ENCODE data around the gene PRKD2. TPM values are rescaled to one million over a fixed set of nuclear protein-coding genes. Genes with fewer than 3 reads are reported as not detected.

Gene PRKD2
- total RNA-seq, 1 experiment from 2014 or later: 45.4 TPM

DNA sequence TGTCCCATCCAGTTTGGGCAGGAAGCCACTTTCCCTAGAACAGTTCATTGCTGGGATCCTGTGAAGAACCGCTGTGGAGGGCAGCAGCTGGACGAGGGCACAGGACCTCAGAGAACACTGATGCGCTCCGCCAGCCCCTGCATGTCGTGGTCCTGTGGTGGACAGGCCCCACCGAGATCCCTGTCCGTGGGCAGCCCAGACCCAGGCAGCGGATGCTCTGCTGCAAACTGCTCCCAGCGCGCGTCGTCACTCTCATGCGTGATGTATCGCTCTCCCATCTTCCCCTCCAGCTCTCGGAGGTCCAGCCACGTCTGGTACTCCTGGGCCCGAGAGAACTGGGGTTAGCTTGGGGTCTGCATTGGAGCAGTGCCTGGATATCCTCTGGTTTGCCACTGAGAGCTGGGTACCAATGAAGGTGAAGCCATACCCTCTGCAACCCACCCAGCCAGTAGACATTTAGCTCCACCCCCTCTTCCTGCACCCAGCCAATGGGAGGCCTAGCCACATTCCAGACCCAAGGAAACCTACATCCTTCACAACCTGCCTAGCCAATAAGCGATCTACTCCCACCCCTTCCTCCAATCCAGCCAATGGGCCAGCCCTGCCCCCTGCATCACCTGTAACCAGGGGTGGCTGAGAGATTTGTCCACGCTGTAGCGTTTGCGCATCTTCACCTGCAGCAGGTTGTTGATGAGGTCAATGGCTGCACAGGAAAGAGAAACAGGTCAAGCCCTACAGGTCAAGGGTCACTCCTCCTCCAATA lies 42.3 kb downstream of the PRKD2 start:
- no peaks in the 10 kb centered on the region for H3K9me3 Mint-ChIP-seq (ENCODE audit: unreplicated experiment)
- H3K4me1 ChIP-seq: no peaks in the 10 kb centered on the region
- ChIA-PET CTCF (interaction anchor here (0.6 to 0.8 kb wide), 2 partner anchors 13 to 27 kb away, joined by 3 to 4 read pairs; partner anchors contain the start of gene DACT3), POLR2A (interaction anchor here (1.0 kb wide), 1 partner anchor 58 kb away, joined by 3 read pairs; no protein-coding TSS in a partner anchor)
- DNase-seq: peak; percentile 77 to 82
- TF ChIP-seq, protein P1, sequence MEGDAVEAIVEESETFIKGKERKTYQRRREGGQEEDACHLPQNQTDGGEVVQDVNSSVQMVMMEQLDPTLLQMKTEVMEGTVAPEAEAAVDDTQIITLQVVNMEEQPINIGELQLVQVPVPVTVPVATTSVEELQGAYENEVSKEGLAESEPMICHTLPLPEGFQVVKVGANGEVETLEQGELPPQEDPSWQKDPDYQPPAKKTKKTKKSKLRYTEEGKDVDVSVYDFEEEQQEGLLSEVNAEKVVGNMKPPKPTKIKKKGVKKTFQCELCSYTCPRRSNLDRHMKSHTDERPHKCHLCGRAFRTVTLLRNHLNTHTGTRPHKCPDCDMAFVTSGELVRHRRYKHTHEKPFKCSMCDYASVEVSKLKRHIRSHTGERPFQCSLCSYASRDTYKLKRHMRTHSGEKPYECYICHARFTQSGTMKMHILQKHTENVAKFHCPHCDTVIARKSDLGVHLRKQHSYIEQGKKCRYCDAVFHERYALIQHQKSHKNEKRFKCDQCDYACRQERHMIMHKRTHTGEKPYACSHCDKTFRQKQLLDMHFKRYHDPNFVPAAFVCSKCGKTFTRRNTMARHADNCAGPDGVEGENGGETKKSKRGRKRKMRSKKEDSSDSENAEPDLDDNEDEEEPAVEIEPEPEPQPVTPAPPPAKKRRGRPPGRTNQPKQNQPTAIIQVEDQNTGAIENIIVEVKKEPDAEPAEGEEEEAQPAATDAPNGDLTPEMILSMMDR (IDR thresholded peaks at IDR 0.05; ENCODE audit: insufficient read depth in 1 of 2, low read depth in 1 of 2, low read length in 1 of 2, severe bottlenecking in 1 of 2, unreplicated experiment in 1 of 2): no peak
- intact Hi-C loops (cut with micrococcal nuclease; ENCODE audit: unreplicated experiment): no loop called here
- no peak overlapping the region for H3K27ac Mint-ChIP-seq (ENCODE audit: unreplicated experiment)
- H3K36me3 Mint-ChIP-seq (ENCODE audit: insufficient read depth, unreplicated experiment): peaks cover 26% of the 10 kb centered on the region
- no peaks in the 10 kb centered on the region for H3K27me3 ChIP-seq (replicated peaks; ENCODE audit: control insufficient read depth, insufficient read depth, low read length)
- no peaks in the 10 kb centered on the region for H3K4me1 Mint-ChIP-seq (ENCODE audit: low read depth, unreplicated experiment)
- H3K36me3 ChIP-seq (ENCODE audit: control insufficient read depth, insufficient read depth, low read length): no peaks in the 10 kb centered on the region; the same call in 1 of the 2 replicates
- no peaks in the 10 kb centered on the region for H3K27me3 Mint-ChIP-seq (ENCODE audit: insufficient read depth, unreplicated experiment)
- H3K4me3 Mint-ChIP-seq (ENCODE audit: unreplicated experiment): no peak overlapping the region
- BruUV-seq (replicated peaks): no TSS peak
- H3K9me3 ChIP-seq: no peaks in the 10 kb centered on the region
- H3K4me3 ChIP-seq (ENCODE audit: low read depth, low read length): no peak overlapping the region

- Histone ChIP-seq H3K9me3 (no peaks in the 10 kb centered on the region), H3K27me3 (replicated peaks; ENCODE audit: control insufficient read depth, insufficient read depth, low read length) (no peaks in the 10 kb centered on the region), H3K36me3 (ENCODE audit: control insufficient read depth, insufficient read depth, low read length) (no peaks in the 10 kb centered on the region), H3K4me1 (no peaks in the 10 kb centered on the region), H3K4me3 (ENCODE audit: low read depth, low read length) (no peak overlapping the region)
- Mint-ChIP-seq H3K27me3 (ENCODE audit: insufficient read depth, unreplicated experiment) (no peaks in the 10 kb centered on the region), H3K36me3 (ENCODE audit: insufficient read depth, unreplicated experiment) (peaks cover 6% of the 10 kb centered on the region), H3K27ac (ENCODE audit: unreplicated experiment) (no peak overlapping the region), H3K4me1 (ENCODE audit: low read depth, unreplicated experiment) (no peaks in the 10 kb centered on the region), H3K4me3 (ENCODE audit: unreplicated experiment) (no peak overlapping the region), H3K9me3 (ENCODE audit: unreplicated experiment) (no peaks in the 10 kb centered on the region)
- POLR2A ChIA-PET: no interaction called here
- intact Hi-C loops (cut with micrococcal nuclease; ENCODE audit: unreplicated experiment): no loop called here
- CTCF ChIA-PET: interaction anchor here (0.8 kb wide), 1 partner anchor 52 kb away, joined by 4 read pairs; no protein-coding TSS in a partner anchor
- no peak for DNase-seq
- BruUV-seq (replicated peaks): no TSS peak
- TF ChIP-seq, protein P1 (IDR thresholded peaks at IDR 0.05; ENCODE audit: insufficient read depth in 1 of 2, low read depth in 1 of 2, low read length in 1 of 2, severe bottlenecking in 1 of 2, unreplicated experiment in 1 of 2): no peak
Measured at GRCh38 chr19:46670813-46671212, 46.1 kb downstream of the PRKD2 start.

GRCh38 chr19:46668662-46669061 lies 48.3 kb downstream of the PRKD2 start:
- H3K9me3 Mint-ChIP-seq (ENCODE audit: unreplicated experiment): no peaks in the 10 kb centered on the region
- Histone ChIP-seq H3K4me3 (ENCODE audit: low read depth, low read length) (no peak overlapping the region), H3K27me3 (replicated peaks; ENCODE audit: control insufficient read depth, insufficient read depth, low read length) (no peaks in the 10 kb centered on the region), H3K4me1 (no peaks in the 10 kb centered on the region), H3K36me3 (ENCODE audit: control insufficient read depth, insufficient read depth, low read length) (no peaks in the 10 kb centered on the region), H3K9me3 (no peaks in the 10 kb centered on the region)
- no peak for DNase-seq
- ChIA-PET POLR2A (no interaction called here), CTCF (no interaction called here)
- no peaks in the 10 kb centered on the region for H3K4me1 Mint-ChIP-seq (ENCODE audit: low read depth, unreplicated experiment)
- no peak overlapping the region for H3K27ac Mint-ChIP-seq (ENCODE audit: unreplicated experiment)
- no peak overlapping the region for H3K4me3 Mint-ChIP-seq (ENCODE audit: unreplicated experiment)
- BruUV-seq (replicated peaks): no TSS peak
- H3K27me3 Mint-ChIP-seq (ENCODE audit: insufficient read depth, unreplicated experiment): no peaks in the 10 kb centered on the region
- intact Hi-C loops (cut with micrococcal nuclease; ENCODE audit: unreplicated experiment): no loop called here
- TF ChIP-seq, protein P1 (IDR thresholded peaks at IDR 0.05; ENCODE audit: insufficient read depth in 1 of 2, low read depth in 1 of 2, low read length in 1 of 2, severe bottlenecking in 1 of 2, unreplicated experiment in 1 of 2): no peak
- H3K36me3 Mint-ChIP-seq (ENCODE audit: insufficient read depth, unreplicated experiment): no peaks in the 10 kb centered on the region
